K562 (cell line): ENCODE results near the gene NR3C1. TPM values are rescaled to one million over a fixed set of nuclear protein-coding genes. Genes with fewer than 3 reads are reported as not detected.

Experiments
- CBX5 ChIP-seq: IDR thresholded peaks from 2 replicates; pipeline ENCODE4 v1.6.1; 2014; ENCODE audit warnings: low read depth, borderline replicate concordance
- polyA plus RNA-seq, 8 experiments: library from polyadenylated mRNA; depleted of rRNA in 4 of 8; stranded (reverse) in 5 of 8; unstranded in 3 of 8; fragments of >200 nt; fragmentation: Nextera tagmentation in 2 of 8; fragmentation: Illumina TruSeq in 1 of 8; extraction: Ambion mirVana in 2 of 8; extraction: Trizol in 1 of 8; gene quantifications; 2 replicates each; pipeline versions ENCODE4 v1.2.1 to v1.2.3, GENCODE V29; 2011 to 2014; ENCODE audit warnings: inconsistent platforms in 1 of 8, missing spikeins in 1 of 8
- total RNA-seq, 7 experiments: library from RNA; depleted of rRNA in 6 of 7; stranded (reverse); fragments of >200 nt in 6 of 7; fragmentation: Illumina TruSeq in 2 of 7; extraction: Trizol in 2 of 7; gene quantifications; 2 replicates each; pipeline versions ENCODE4 v1.2.1 to v1.2.3, GENCODE V29; 2011 to 2021; ENCODE audit warnings: low replicate concordance in 1 of 7
- TF ChIP-seq, protein P1 (sequence below), 2 experiments: fragments of 450-650 bp in 1 of 2; sonication (generic) in 1 of 2; formaldehyde crosslinking in 1 of 2; IDR thresholded peaks; 2 replicates each; pipeline versions ENCODE4 v1.7.1 to v1.9.0; 2016 to 2022; ENCODE audit warnings: inconsistent platforms in 1 of 2, mild to moderate bottlenecking in 1 of 2, missing genetic modification reagents in 1 of 2

NR3C1 gene
- total and polyA plus RNA-seq, 9 of the 15 experiments (the other 6 are each of a cell fraction or from before 2014, with no cell fraction given): 8.2 to 36.0 (median 15.0) TPM

DNA sequence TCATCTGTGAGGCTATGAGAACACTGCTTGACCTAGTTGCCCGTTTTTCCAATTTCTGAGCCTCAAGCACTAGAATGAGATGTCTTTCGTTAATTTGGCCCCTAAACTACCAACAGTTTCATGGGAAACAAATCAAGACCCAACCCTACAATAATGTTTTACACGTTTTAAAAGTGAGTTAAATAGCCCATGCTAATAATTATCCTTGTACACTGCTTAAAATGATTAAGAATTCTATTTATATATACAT lies 2.3 kb upstream of the NR3C1 start (continued):
- TF ChIP-seq, protein P1, sequence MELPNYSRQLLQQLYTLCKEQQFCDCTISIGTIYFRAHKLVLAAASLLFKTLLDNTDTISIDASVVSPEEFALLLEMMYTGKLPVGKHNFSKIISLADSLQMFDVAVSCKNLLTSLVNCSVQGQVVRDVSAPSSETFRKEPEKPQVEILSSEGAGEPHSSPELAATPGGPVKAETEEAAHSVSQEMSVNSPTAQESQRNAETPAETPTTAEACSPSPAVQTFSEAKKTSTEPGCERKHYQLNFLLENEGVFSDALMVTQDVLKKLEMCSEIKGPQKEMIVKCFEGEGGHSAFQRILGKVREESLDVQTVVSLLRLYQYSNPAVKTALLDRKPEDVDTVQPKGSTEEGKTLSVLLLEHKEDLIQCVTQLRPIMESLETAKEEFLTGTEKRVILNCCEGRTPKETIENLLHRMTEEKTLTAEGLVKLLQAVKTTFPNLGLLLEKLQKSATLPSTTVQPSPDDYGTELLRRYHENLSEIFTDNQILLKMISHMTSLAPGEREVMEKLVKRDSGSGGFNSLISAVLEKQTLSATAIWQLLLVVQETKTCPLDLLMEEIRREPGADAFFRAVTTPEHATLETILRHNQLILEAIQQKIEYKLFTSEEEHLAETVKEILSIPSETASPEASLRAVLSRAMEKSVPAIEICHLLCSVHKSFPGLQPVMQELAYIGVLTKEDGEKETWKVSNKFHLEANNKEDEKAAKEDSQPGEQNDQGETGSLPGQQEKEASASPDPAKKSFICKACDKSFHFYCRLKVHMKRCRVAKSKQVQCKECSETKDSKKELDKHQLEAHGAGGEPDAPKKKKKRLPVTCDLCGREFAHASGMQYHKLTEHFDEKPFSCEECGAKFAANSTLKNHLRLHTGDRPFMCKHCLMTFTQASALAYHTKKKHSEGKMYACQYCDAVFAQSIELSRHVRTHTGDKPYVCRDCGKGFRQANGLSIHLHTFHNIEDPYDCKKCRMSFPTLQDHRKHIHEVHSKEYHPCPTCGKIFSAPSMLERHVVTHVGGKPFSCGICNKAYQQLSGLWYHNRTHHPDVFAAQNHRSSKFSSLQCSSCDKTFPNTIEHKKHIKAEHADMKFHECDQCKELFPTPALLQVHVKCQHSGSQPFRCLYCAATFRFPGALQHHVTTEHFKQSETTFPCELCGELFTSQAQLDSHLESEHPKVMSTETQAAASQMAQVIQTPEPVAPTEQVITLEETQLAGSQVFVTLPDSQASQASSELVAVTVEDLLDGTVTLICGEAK (IDR thresholded peaks at IDR 0.05): no peak
- TF ChIP-seq, protein P1 (CRISPR knock-in tag; IDR thresholded peaks at IDR 0.05): no peak
- no peak for TF ChIP-seq CBX5
